NCI-H526 treated with DMSO at 0.1 percent for 48 hours (cell line): ENCODE data around the gene QSOX2.
"Not testable (repeated sequence)": the region's sequence is repeated elsewhere in the genome, so short reads cannot be mapped to it uniquely, and the experiment has no call there.

Experiments used
- DNase-seq: peaks from one replicate; lab custom pipeline; 2025; lab: John Stamatoyannopoulos, UW

Gene QSOX2

GRCh38 chr9:136236471-136237410 lies 8.9 kb downstream of the QSOX2 start:
- not testable (repeated sequence) for DNase-seq

- no peak for DNase-seq
Measured at GRCh38 chr9:136235709-136236455, 9.7 kb downstream of the QSOX2 start.

- DNase-seq = no peak
Measured at GRCh38 chr9:136235171-136235570, 10.4 kb downstream of the QSOX2 start.

GRCh38 chr9:136234597-136234996 lies 11.0 kb downstream of the QSOX2 start:
- no peak for DNase-seq

- DNase-seq = no peak
Measured at GRCh38 chr9:136233868-136234267, 11.7 kb downstream of the QSOX2 start.

- no peak for DNase-seq
Measured at GRCh38 chr9:136233411-136233810, 12.2 kb downstream of the QSOX2 start.

GRCh38 chr9:136232969-136233368 lies 12.6 kb downstream of the QSOX2 start:
- DNase-seq = no peak

- no peak for DNase-seq
Measured at GRCh38 chr9:136231478-136232297, 13.9 kb downstream of the QSOX2 start.

GRCh38 chr9:136230773-136231172 lies 14.8 kb downstream of the QSOX2 start:
- DNase-seq = no peak

GRCh38 chr9:136230365-136230764 lies 15.2 kb downstream of the QSOX2 start:
- DNase-seq = no peak

GRCh38 chr9:136229096-136230065 lies 16.2 kb downstream of the QSOX2 start:
- DNase-seq = no peak

GRCh38 chr9:136228107-136228875 lies 17.3 kb downstream of the QSOX2 start:
- DNase-seq = no peak

- no peak for DNase-seq
Measured at GRCh38 chr9:136226680-136227407, 18.8 kb downstream of the QSOX2 start.

GRCh38 chr9:136225748-136226679 lies 19.6 kb downstream of the QSOX2 start:
- DNase-seq = peak; percentile 17

- no peak for DNase-seq
Measured at GRCh38 chr9:136225366-136225747, 20.3 kb downstream of the QSOX2 start.

GRCh38 chr9:136223871-136224640 lies 21.6 kb downstream of the QSOX2 start:
- DNase-seq = no peak

GRCh38 chr9:136222906-136223285 lies 22.7 kb downstream of the QSOX2 start:
- no peak for DNase-seq
